HEK293 (cell line): Measurements from ENCODE around the gene TBL1X.

ENCODE experiments used
- CTCF ChIA-PET: fragments of 350-600 bp; formaldehyde crosslinking; extraction: SDS; loops from one replicate; lab custom pipeline; 2021; ENCODE audit warnings: antibody characterized with exemption; lab: Yijun Ruan, JAX
- POLR2A ChIA-PET: fragments of 300-600 bp; formaldehyde crosslinking; extraction: SDS; loops from one replicate; lab custom pipeline; 2020; ENCODE audit warnings: antibody characterized with exemption, inconsistent platforms; lab: Yijun Ruan, JAX
- H3K27ac ChIP-seq: fragments of 200-500 bp; sonication (Bioruptor generic); 2 replicates; pipeline ENCODE4 v1.5.1; 2014; ENCODE audit warnings: low read depth, low read length, control low read depth, inconsistent platforms; ENCODE audit errors: extremely low read depth
- H3K36me3 ChIP-seq, 2 experiments: fragments of 200-500 bp in 1 of 2; sonication (Bioruptor generic) in 1 of 2; 1 replicate in 1 of 2; 2 replicates in 1 of 2; pipeline ENCODE4 v1.5.1; 2014 to 2017; ENCODE audit warnings: inconsistent platforms in 2 of 2, low read length in 2 of 2; ENCODE audit not compliant: control insufficient read depth in 2 of 2, insufficient read depth in 1 of 2
- H3K4me1 ChIP-seq: fragments of 200-500 bp; sonication (Bioruptor generic); 2 replicates; pipeline ENCODE4 v1.5.1; 2014; ENCODE audit warnings: mild to moderate bottlenecking, low read length, inconsistent platforms; ENCODE audit not compliant: control insufficient read depth, insufficient read depth
- H3K4me3 ChIP-seq: 2 replicates; pipeline ENCODE4 v1.5.1; 2011; ENCODE audit warnings: low read depth, mild to moderate bottlenecking, control low read depth, low read length, moderate library complexity
- H3K9me3 ChIP-seq: fragments of 200-500 bp; sonication (Bioruptor generic); 2 replicates; pipeline ENCODE4 v1.5.1; 2014; ENCODE audit warnings: low read depth, low read length, inconsistent platforms; ENCODE audit not compliant: control insufficient read depth, insufficient read depth
- GLIS2 ChIP-seq: fragments of 450-650 bp; formaldehyde crosslinking; IDR thresholded peaks from 2 replicates; pipeline ENCODE4 v1.5.1; 2016; ENCODE audit warnings: missing biosample characterization, missing genetic modification characterization
- KLF1 ChIP-seq: fragments of 450-650 bp; formaldehyde crosslinking; IDR thresholded peaks from 2 replicates; pipeline ENCODE4 v1.5.1; 2016; ENCODE audit warnings: missing biosample characterization, missing genetic modification characterization
- OVOL3 ChIP-seq: fragments of 450-650 bp; formaldehyde crosslinking; IDR thresholded peaks from 2 replicates; pipeline ENCODE4 v1.5.1; 2016; ENCODE audit warnings: missing biosample characterization, missing genetic modification characterization
- REPIN1 ChIP-seq: fragments of 450-650 bp; formaldehyde crosslinking; IDR thresholded peaks from 2 replicates; pipeline ENCODE4 v1.5.1; 2017; ENCODE audit warnings: missing biosample characterization, missing genetic modification characterization, low read depth
- SP3 ChIP-seq: fragments of 450-650 bp; formaldehyde crosslinking; IDR thresholded peaks from 2 replicates; pipeline ENCODE4 v1.5.1; 2016; ENCODE audit warnings: missing biosample characterization, missing genetic modification characterization
- YY1 ChIP-seq: fragments of 450-650 bp; formaldehyde crosslinking; IDR thresholded peaks from 2 replicates; pipeline ENCODE4 v1.5.1; 2018; ENCODE audit warnings: missing biosample characterization, missing genetic modification characterization
- ZBTB21 ChIP-seq: fragments of 450-650 bp; formaldehyde crosslinking; IDR thresholded peaks from 2 replicates; pipeline ENCODE4 v1.5.1; 2017; ENCODE audit warnings: missing biosample characterization, missing genetic modification characterization
- ZNF16 ChIP-seq: fragments of 450-650 bp; formaldehyde crosslinking; IDR thresholded peaks from 2 replicates; pipeline ENCODE4 v1.5.1; 2016; ENCODE audit warnings: low read depth, missing biosample characterization, missing genetic modification characterization
- ZNF175 ChIP-seq: fragments of 450-650 bp; formaldehyde crosslinking; IDR thresholded peaks from 2 replicates; pipeline ENCODE4 v1.5.1; 2016; ENCODE audit warnings: missing biosample characterization, missing genetic modification characterization
- ZNF18 ChIP-seq: fragments of 450-650 bp; formaldehyde crosslinking; IDR thresholded peaks from 2 replicates; pipeline ENCODE4 v1.5.1; 2016; ENCODE audit warnings: missing biosample characterization, missing genetic modification characterization
- ZNF223 ChIP-seq: fragments of 450-650 bp; formaldehyde crosslinking; IDR thresholded peaks from 2 replicates; pipeline ENCODE4 v1.5.1; 2016; ENCODE audit warnings: missing biosample characterization, missing genetic modification characterization
- ZNF302 ChIP-seq: fragments of 450-650 bp; formaldehyde crosslinking; IDR thresholded peaks from 2 replicates; pipeline ENCODE4 v1.5.1; 2016; ENCODE audit warnings: missing biosample characterization, missing genetic modification characterization, low read depth
- ZNF398 ChIP-seq: fragments of 450-650 bp; formaldehyde crosslinking; IDR thresholded peaks from 2 replicates; pipeline ENCODE4 v1.5.1; 2017; ENCODE audit warnings: missing biosample characterization, missing genetic modification characterization
- ZNF416 ChIP-seq: fragments of 450-650 bp; formaldehyde crosslinking; IDR thresholded peaks from 2 replicates; pipeline ENCODE4 v1.5.1; 2016; ENCODE audit warnings: missing biosample characterization, missing genetic modification characterization
- ZNF521 ChIP-seq: fragments of 450-650 bp; formaldehyde crosslinking; IDR thresholded peaks from 2 replicates; pipeline ENCODE4 v1.5.1; 2017; ENCODE audit warnings: missing biosample characterization, mild to moderate bottlenecking, missing genetic modification characterization
- ZNF544 ChIP-seq: fragments of 450-650 bp; formaldehyde crosslinking; IDR thresholded peaks from 2 replicates; pipeline ENCODE4 v1.5.0; 2017; ENCODE audit warnings: missing biosample characterization, missing genetic modification characterization
- ZNF560 ChIP-seq: fragments of 450-650 bp; formaldehyde crosslinking; IDR thresholded peaks from 2 replicates; pipeline ENCODE4 v1.5.1; 2017; ENCODE audit warnings: missing biosample characterization, missing genetic modification characterization, borderline replicate concordance
- ZNF610 ChIP-seq: fragments of 450-650 bp; formaldehyde crosslinking; IDR thresholded peaks from 2 replicates; pipeline ENCODE4 v1.5.1; 2016; ENCODE audit warnings: missing biosample characterization, missing genetic modification characterization, borderline replicate concordance
- ZNF658 ChIP-seq: fragments of 450-650 bp; formaldehyde crosslinking; IDR thresholded peaks from 2 replicates; pipeline ENCODE4; 2016; ENCODE audit warnings: missing biosample characterization, missing genetic modification characterization
- ZNF664 ChIP-seq: fragments of 450-650 bp; formaldehyde crosslinking; IDR thresholded peaks from 2 replicates; pipeline ENCODE4 v1.5.1; 2016; ENCODE audit warnings: missing biosample characterization, missing genetic modification characterization
- ZNF776 ChIP-seq: fragments of 450-650 bp; formaldehyde crosslinking; IDR thresholded peaks from 2 replicates; pipeline ENCODE4 v1.5.0; 2017; ENCODE audit warnings: missing biosample characterization, missing genetic modification characterization, borderline replicate concordance
- ZNF792 ChIP-seq: fragments of 450-650 bp; formaldehyde crosslinking; IDR thresholded peaks from 2 replicates; pipeline ENCODE4 v1.5.1; 2016; ENCODE audit warnings: missing biosample characterization, missing genetic modification characterization

Gene TBL1X

GRCh38 chrX:9518889-9519288 lies 54.0 kb downstream of the TBL1X start (continued):
- TF ChIP-seq YY1 (tag by site-specific recombination) (no peak), ZNF16 (tag by site-specific recombination) (no peak)

GRCh38 chrX:9519546-9520216 lies 54.8 kb downstream of the TBL1X start:
- no peak for TF ChIP-seq GLIS2 (tag by site-specific recombination)
- no peak for TF ChIP-seq ZNF560 (tag by site-specific recombination)
- TF ChIP-seq ZNF544, result no peak
- no peak for TF ChIP-seq ZNF398
- no peak for TF ChIP-seq ZNF521 (tag by site-specific recombination)
- no peak for TF ChIP-seq ZNF658 (tag by site-specific recombination)
- no peak for TF ChIP-seq KLF1 (tag by site-specific recombination)
- no peak for TF ChIP-seq OVOL3 (tag by site-specific recombination)
- TF ChIP-seq, all 188 proteins: peak for 0
- no peaks in the 10 kb centered on the region for H3K36me3 ChIP-seq
- H3K9me3 ChIP-seq, result no peaks in the 10 kb centered on the region
- ChIA-PET POLR2A (no interaction called here), CTCF (no interaction called here)
- no peaks in the 10 kb centered on the region for H3K4me1 ChIP-seq
- H3K4me3 ChIP-seq, result no peak overlapping the region
- no peak overlapping the region for H3K27ac ChIP-seq

- no peak overlapping the region for H3K4me3 ChIP-seq
- CTCF ChIA-PET, result no interaction called here
- TF ChIP-seq ZNF610 (tag by site-specific recombination) (no peak), ZNF18 (tag by site-specific recombination) (no peak), ZNF223 (no peak), ZNF664 (tag by site-specific recombination) (no peak), ZNF175 (tag by site-specific recombination) (no peak), ZNF776 (no peak), ZNF792 (tag by site-specific recombination) (no peak), ZNF416 (tag by site-specific recombination) (no peak), ZNF658 (tag by site-specific recombination) (no peak), SP3 (tag by site-specific recombination) (no peak), ZBTB21 (tag by site-specific recombination) (no peak), ZNF302 (tag by site-specific recombination) (no peak), REPIN1 (tag by site-specific recombination) (no peak)
- TF ChIP-seq, all 188 proteins: peak for 0
- H3K9me3 ChIP-seq, result no peaks in the 10 kb centered on the region
- no peaks in the 10 kb centered on the region for H3K4me1 ChIP-seq
- H3K27ac ChIP-seq, result no peak overlapping the region
- POLR2A ChIA-PET, result no interaction called here
- H3K36me3 ChIP-seq, result no peaks in the 10 kb centered on the region
Measured at GRCh38 chrX:9520217-9520590, 55.3 kb downstream of the TBL1X start.
